A673 (cell line): ENCODE results near the gene MCM7. TPM values are rescaled to one million over a fixed set of nuclear protein-coding genes. Genes with fewer than 3 reads are reported as not detected.

ENCODE experiments used
- BruUV-seq: library from RNA; stranded (reverse); fragments of 400-500 nt; replicated peaks from 2 replicates; lab custom pipeline; 2021; lab: Mats Ljungman, UMichigan
- CTCF ChIA-PET: fragments of 300-600 bp; sonication (Branson Sonifier 250); formaldehyde crosslinking; loops from one replicate; lab custom pipeline; 2022; ENCODE audit warnings: antibody characterized with exemption; lab: Charles Lee
- POLR2A ChIA-PET: fragments of 300-600 bp; sonication (Branson Sonifier 250); formaldehyde crosslinking; loops from one replicate; lab custom pipeline; 2022; ENCODE audit warnings: antibody characterized with exemption; ENCODE audit not compliant: low non-redundant PET; lab: Charles Lee
- DNase-seq: peaks from one replicate; pipeline ENCODE4 v3.0.0-alpha.2; 2015; ENCODE audit warnings: low spot score
- H3K27ac ChIP-seq: fragments of 200-600 bp; sonication (generic); 2 replicates; pipeline ENCODE4 v1.5.1; 2016; ENCODE audit warnings: mixed run types, low read depth, mild to moderate bottlenecking, mixed read lengths, antibody characterized with exemption, low read length; ENCODE audit not compliant: poor library complexity, severe bottlenecking
- H3K27me3 ChIP-seq: fragments of 200-600 bp; sonication (generic); replicated peaks from 2 replicates; pipeline ENCODE4 v1.6.1; 2017; ENCODE audit warnings: mixed run types, low read depth, mild to moderate bottlenecking, mixed read lengths, antibody characterized with exemption, low read length; ENCODE audit not compliant: insufficient read depth, poor library complexity
- H3K36me3 ChIP-seq: fragments of 200-600 bp; sonication (generic); 2 replicates; pipeline ENCODE4 v1.6.1; 2016; ENCODE audit warnings: mixed run types, mild to moderate bottlenecking, mixed read lengths, antibody characterized with exemption, low read length; ENCODE audit not compliant: insufficient read depth, poor library complexity, severe bottlenecking
- H3K4me1 ChIP-seq: fragments of 200-600 bp; sonication (generic); 2 replicates; pipeline ENCODE4 v1.6.1; 2017; ENCODE audit warnings: mixed run types, mild to moderate bottlenecking, mixed read lengths, antibody characterized with exemption, low read length; ENCODE audit not compliant: insufficient read depth, poor library complexity, severe bottlenecking
- H3K4me3 ChIP-seq: fragments of 200-600 bp; sonication (generic); 2 replicates; pipeline ENCODE4 v1.5.1; 2016; ENCODE audit warnings: low read depth, mixed run types, mild to moderate bottlenecking, mixed read lengths, low read length; ENCODE audit not compliant: poor library complexity, severe bottlenecking
- H3K9me3 ChIP-seq: fragments of 200-600 bp; sonication (generic); 2 replicates; pipeline ENCODE4 v1.6.1; 2016; ENCODE audit warnings: mixed run types, low read depth, mild to moderate bottlenecking, mixed read lengths, antibody characterized with exemption, low read length; ENCODE audit not compliant: poor library complexity, severe bottlenecking
- CTCF ChIP-seq: fragments of 300-800, 200-600 bp; sonication (generic); conservative IDR thresholded peaks from 2 replicates; pipeline ENCODE4 v1.5.1; 2017; ENCODE audit warnings: low read depth, mild to moderate bottlenecking, antibody characterized with exemption, low read length, moderate library complexity, mixed read lengths
- EZH2 ChIP-seq: fragments of 200-600 bp; sonication (generic); IDR thresholded peaks from 2 replicates; pipeline ENCODE4 v1.6.1; 2017; ENCODE audit warnings: borderline replicate concordance, low read depth, mild to moderate bottlenecking, mixed read lengths, antibody characterized with exemption, low read length; ENCODE audit not compliant: poor library complexity, severe bottlenecking
- intact Hi-C: fragments of 100-400 bp; cut with micrococcal nuclease; formaldehyde crosslinking; loops from one replicate; pipeline ENCODE4 v1.10.0; 2022; ENCODE audit not compliant: unreplicated experiment
- microRNA-seq: library from miRNA; unstranded; fragments of <30 nt; microRNA quantifications from one replicate; pipeline ENCODE4 v1.2.0, GENCODE V29; 2021
- total RNA-seq: library from RNA; stranded (reverse); gene quantifications from 2 replicates; pipeline ENCODE4 v1.2.3, GENCODE V29; 2021

Gene MCM7
- total RNA-seq, 1 experiment from 2014 or later: 399 TPM

- ChIA-PET POLR2A (no interaction called here), CTCF (no interaction called here)
- peak within 1 kb of the TSS; percentile 83 for H3K27ac ChIP-seq
- no peaks in the 10 kb centered on the region for H3K9me3 ChIP-seq
- TF ChIP-seq EZH2: no peak
- TF ChIP-seq CTCF: 0 out of 2 replicates have a peak, but pooled peaks have one; percentile 30
- H3K4me3 ChIP-seq: peak within 1 kb of the TSS; percentile 89
- intact Hi-C loops: loop anchor here (5.0 to 10.0 kb wide), 2 partner anchors 57 to 135 kb away; partner anchors contain the start of gene TRIM4
- H3K4me1 ChIP-seq: peaks cover 9% of the 10 kb centered on the region
- no peaks in the 10 kb centered on the region for H3K27me3 ChIP-seq
- no peaks in the 10 kb centered on the region for H3K36me3 ChIP-seq
- peak; percentile 89 for DNase-seq
- TSS peak; percentile 73 for BruUV-seq
Measured at GRCh38 chr7:100049441-100050291, 51.5 kb downstream of the MCM7 start, which contains the start of gene ZSCAN21. TSS of gene ZSCAN21 (plus strand) at chr7:100049774. CDS start at chr7:100057007, 7,233 bp downstream.

- BruUV-seq: no TSS peak
- H3K9me3 ChIP-seq: no peaks in the 10 kb centered on the region
- DNase-seq: no peak
- H3K27ac ChIP-seq: no peak overlapping the region
- no peaks in the 10 kb centered on the region for H3K36me3 ChIP-seq
- CTCF ChIA-PET: no interaction called here
- no peaks in the 10 kb centered on the region for H3K27me3 ChIP-seq
- no peak overlapping the region for H3K4me3 ChIP-seq
- peaks cover 9% of the 10 kb centered on the region for H3K4me1 ChIP-seq
- POLR2A ChIA-PET: no interaction called here
- TF ChIP-seq EZH2: no peak
- no peak for TF ChIP-seq CTCF
- intact Hi-C loops: loop anchor here (10.0 kb wide), 1 partner anchor 134 kb away; the partner anchor contains the start of gene TRIM4
Measured at GRCh38 chr7:100048680-100049079, 52.5 kb downstream of the MCM7 start.

GRCh38 chr7:100044718-100045117, 56.5 kb downstream of the MCM7 start:
- ChIA-PET POLR2A (no interaction called here), CTCF (no interaction called here)
- DNase-seq: no peak
- peaks cover 3% of the 10 kb centered on the region for H3K4me1 ChIP-seq
- H3K27me3 ChIP-seq: no peaks in the 10 kb centered on the region
- no peak overlapping the region for H3K4me3 ChIP-seq
- H3K36me3 ChIP-seq: no peaks in the 10 kb centered on the region
- BruUV-seq: no TSS peak
- H3K27ac ChIP-seq: no peak overlapping the region
- intact Hi-C loops: loop anchor here (10.0 kb wide), 1 partner anchor 130 kb away; the partner anchor contains the start of gene TRIM4
- H3K9me3 ChIP-seq: no peaks in the 10 kb centered on the region
- TF ChIP-seq CTCF: no peak
- no peak for TF ChIP-seq EZH2

Small RNA genes within 50 kb of the gene (microRNA-seq; reads per million reads assigned to microRNA genes)
- gene MIR106B: 12,909 reads per million, percentile 96 among the genes with 10 or more reads in this experiment
- gene MIR25: 2,226 reads per million, percentile 88 among the genes with 10 or more reads in this experiment
- 25,093 reads per million, percentile 98 among the genes with 10 or more reads in this experiment for gene MIR93

Other genes with a start within 250 kb of the MCM7 start
- gene OR2AE1, start 224.4 kb downstream of the MCM7 start, total RNA-seq: not detected in 2 replicates
- 18.3 and 23.4 TPM in 2 replicates for gene TRIM4, start 181.9 kb downstream of the MCM7 start, total RNA-seq
- gene GJC3, start 171.8 kb downstream of the MCM7 start, total RNA-seq: not detected in 2 replicates
- not detected in 2 replicates for gene AZGP1, start 125.4 kb downstream of the MCM7 start, total RNA-seq
- gene ZKSCAN1, start 85.8 kb downstream of the MCM7 start, total RNA-seq: 66.5 and 69.5 TPM in 2 replicates
- 17.2 and 21.7 TPM in 2 replicates for gene ZSCAN21, start 51.6 kb downstream of the MCM7 start, total RNA-seq
- gene ZNF3, start 19.7 kb downstream of the MCM7 start, total RNA-seq: 50.2 and 50.8 TPM in 2 replicates
- gene COPS6, start 12.4 kb downstream of the MCM7 start, total RNA-seq: 155 and 166 TPM in 2 replicates
- gene AP4M1, start 246 bp upstream of the MCM7 start, total RNA-seq: 24.0 and 25.1 TPM in 2 replicates
- gene TAF6, start 18.0 kb upstream of the MCM7 start, total RNA-seq: 97.3 and 98.8 TPM in 2 replicates
- 20.2 and 22.2 TPM in 2 replicates for gene CNPY4, start 18.2 kb upstream of the MCM7 start, total RNA-seq
- gene MBLAC1, start 25.6 kb upstream of the MCM7 start, total RNA-seq: 3.0 and 3.1 TPM in 2 replicates
- gene LAMTOR4, start 47.5 kb upstream of the MCM7 start, total RNA-seq: 84.5 and 90.4 TPM in 2 replicates
- gene TRAPPC14, start 57.3 kb upstream of the MCM7 start, total RNA-seq: 22.6 and 25.7 TPM in 2 replicates
- gene GAL3ST4, start 67.2 kb upstream of the MCM7 start, total RNA-seq: 3.2 and 3.5 TPM in 2 replicates
- 23.3 and 28.4 TPM in 2 replicates for gene GPC2, start 76.0 kb upstream of the MCM7 start, total RNA-seq
- gene STAG3, start 76.5 kb upstream of the MCM7 start, total RNA-seq: 1.2 and 2.4 TPM in 2 replicates
- not detected in 2 replicates for gene PVRIG, start 118.6 kb upstream of the MCM7 start, total RNA-seq
- gene SPDYE3, start 206.3 kb upstream of the MCM7 start, total RNA-seq: not detected in 2 replicates